Tibial nerve (tissue), 3 donors: ENCODE data around the gene ADGRF4.

Source experiments
- POLR2A ChIP-seq, 2 donors: fragments of 450-650 bp; IDR thresholded peaks; one replicate each; pipeline ENCODE4 v1.6.1; 2017; ENCODE audit warnings: antibody characterized with exemption in 2 of 2, mild to moderate bottlenecking in 2 of 2, moderate library complexity in 2 of 2
- TF ChIP-seq, protein P1 (sequence below), 5 experiments: fragments of 200-600 bp in 3 of 5; fragments of 450-650 bp in 2 of 5; sonication (generic) in 3 of 5; IDR thresholded peaks; one replicate each; pipeline ENCODE4 v1.5.1; 2016 to 2019; ENCODE audit warnings: antibody characterized with exemption in 5 of 5, mild to moderate bottlenecking in 3 of 5, moderate library complexity in 2 of 5

DNA sequence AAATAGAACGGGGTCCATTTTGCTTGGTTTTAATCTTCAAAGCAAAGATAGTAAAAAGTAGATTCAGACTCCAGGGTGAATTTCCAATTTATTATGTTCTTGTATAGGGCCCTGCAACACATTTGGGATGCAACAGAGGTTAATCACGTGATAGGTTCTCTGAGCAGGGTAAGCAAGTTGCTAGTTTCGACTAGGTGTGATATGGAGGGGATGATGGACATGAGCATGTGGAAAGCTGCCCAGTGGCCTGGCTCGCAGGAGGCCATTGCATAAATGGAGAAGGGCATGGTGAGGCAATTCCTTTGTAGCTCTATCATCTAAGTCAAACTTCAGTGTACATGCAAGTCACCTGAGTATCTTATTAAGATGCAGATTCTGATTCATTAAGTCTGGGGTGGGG, 17.7 kb upstream of the ADGRF4 start:
- TF ChIP-seq, protein P1, sequence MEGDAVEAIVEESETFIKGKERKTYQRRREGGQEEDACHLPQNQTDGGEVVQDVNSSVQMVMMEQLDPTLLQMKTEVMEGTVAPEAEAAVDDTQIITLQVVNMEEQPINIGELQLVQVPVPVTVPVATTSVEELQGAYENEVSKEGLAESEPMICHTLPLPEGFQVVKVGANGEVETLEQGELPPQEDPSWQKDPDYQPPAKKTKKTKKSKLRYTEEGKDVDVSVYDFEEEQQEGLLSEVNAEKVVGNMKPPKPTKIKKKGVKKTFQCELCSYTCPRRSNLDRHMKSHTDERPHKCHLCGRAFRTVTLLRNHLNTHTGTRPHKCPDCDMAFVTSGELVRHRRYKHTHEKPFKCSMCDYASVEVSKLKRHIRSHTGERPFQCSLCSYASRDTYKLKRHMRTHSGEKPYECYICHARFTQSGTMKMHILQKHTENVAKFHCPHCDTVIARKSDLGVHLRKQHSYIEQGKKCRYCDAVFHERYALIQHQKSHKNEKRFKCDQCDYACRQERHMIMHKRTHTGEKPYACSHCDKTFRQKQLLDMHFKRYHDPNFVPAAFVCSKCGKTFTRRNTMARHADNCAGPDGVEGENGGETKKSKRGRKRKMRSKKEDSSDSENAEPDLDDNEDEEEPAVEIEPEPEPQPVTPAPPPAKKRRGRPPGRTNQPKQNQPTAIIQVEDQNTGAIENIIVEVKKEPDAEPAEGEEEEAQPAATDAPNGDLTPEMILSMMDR (IDR thresholded peaks at IDR 0.05): no peak
- TF ChIP-seq POLR2A (IDR thresholded peaks at IDR 0.05): no peak
